GM12874 (cell line): Measurements from ENCODE around the gene HPN.

Experiments used
- CTCF ChIP-seq: IDR thresholded peaks from 2 replicates; pipeline ENCODE4 v1.5.1; 2011; ENCODE audit warnings: low read depth, mild to moderate bottlenecking, control low read depth, low read length, moderate library complexity; ENCODE audit not compliant: insufficient read depth

The HPN gene

GRCh38 chr19:35013041-35013819 lies 28.3 kb upstream of the HPN start:
- peak; percentile 99 for TF ChIP-seq CTCF

GRCh38 chr19:35013820-35014754 lies 27.4 kb upstream of the HPN start:
- TF ChIP-seq CTCF: no peak

GRCh38 chr19:35015270-35015953 lies 26.1 kb upstream of the HPN start:
- no peak for TF ChIP-seq CTCF

GRCh38 chr19:35015954-35016351 lies 25.6 kb upstream of the HPN start:
- TF ChIP-seq CTCF: no peak

GRCh38 chr19:35017507-35017906 lies 24.0 kb upstream of the HPN start:
- TF ChIP-seq CTCF: no peak

DNA sequence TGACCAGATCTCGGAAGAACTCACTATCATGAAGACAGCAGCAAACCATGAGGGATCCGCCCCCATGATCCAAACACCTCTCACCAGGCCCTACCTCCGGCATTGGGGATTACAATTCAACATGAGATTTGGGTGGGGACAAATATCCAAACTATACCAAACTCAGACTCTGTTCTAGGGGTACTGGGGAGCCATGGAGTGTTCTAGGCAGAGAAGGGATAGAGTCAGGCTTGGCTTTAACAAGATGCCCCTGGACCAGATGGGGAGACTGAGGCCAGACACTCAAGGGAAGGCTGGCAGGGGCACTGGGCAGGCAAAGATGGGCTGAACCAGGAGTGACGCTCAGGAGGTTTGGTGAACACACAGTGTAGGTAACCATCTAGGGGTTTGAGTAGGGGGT lies 23.1 kb upstream of the HPN start:
- no peak for TF ChIP-seq CTCF

GRCh38 chr19:35019144-35019543 lies 22.4 kb upstream of the HPN start:
- no peak for TF ChIP-seq CTCF
